Neural progenitor cell (in vitro differentiated cells): ENCODE data around the gene SERP2. TPM values are rescaled to one million over a fixed set of nuclear protein-coding genes. Genes with fewer than 3 reads are reported as not detected.

ENCODE experiments used
- DNase-seq: peaks from one replicate; pipeline ENCODE4 v3.0.0-alpha.2; 2016; ENCODE audit warnings: low spot score
- H2AFZ ChIP-seq: fragments of 200-600 bp; sonication (generic); replicated peaks from 2 replicates; pipeline ENCODE4 v1.6.1; 2016; ENCODE audit warnings: antibody characterized with exemption
- H3F3A ChIP-seq: fragments of 200-600 bp; sonication (generic); 2 replicates; pipeline ENCODE4 v1.6.1; 2016; ENCODE audit warnings: antibody characterized with exemption, low read depth
- H3K27ac ChIP-seq: fragments of 200-600 bp; sonication (generic); 2 replicates; pipeline ENCODE4 v1.5.1; 2016; ENCODE audit warnings: mild to moderate bottlenecking
- H3K27me3 ChIP-seq: fragments of 200-600 bp; sonication (generic); 2 replicates; pipeline ENCODE4 v1.6.1; 2016; ENCODE audit warnings: mild to moderate bottlenecking, moderate library complexity
- H3K36me3 ChIP-seq: fragments of 200-600 bp; sonication (generic); 2 replicates; pipeline ENCODE4 v1.5.1; 2016
- H3K4me1 ChIP-seq: fragments of 200-600 bp; sonication (generic); 2 replicates; pipeline ENCODE4 v1.6.1; 2016; ENCODE audit warnings: mixed run types
- H3K4me2 ChIP-seq: fragments of 200-600 bp; sonication (generic); 2 replicates; pipeline ENCODE4 v1.6.1; 2016
- H3K4me3 ChIP-seq: fragments of 200-600 bp; sonication (generic); 2 replicates; pipeline ENCODE4 v1.5.1; 2016
- H3K79me2 ChIP-seq: fragments of 200-600 bp; sonication (generic); 2 replicates; pipeline ENCODE4 v1.6.1; 2016; ENCODE audit warnings: low read depth
- H3K9ac ChIP-seq: fragments of 200-600 bp; sonication (generic); 2 replicates; pipeline ENCODE4 v1.6.1; 2016
- H3K9me3 ChIP-seq: fragments of 200-600 bp; sonication (generic); 2 replicates; pipeline ENCODE4 v1.5.1; 2016; ENCODE audit warnings: low read depth
- H4K20me1 ChIP-seq: fragments of 200-600 bp; sonication (generic); 2 replicates; pipeline ENCODE4 v1.6.1; 2016; ENCODE audit warnings: low read depth
- H3K27ac Mint-ChIP-seq: 3 replicates; pipeline ENCODE4 v1.8.0; 2021; ENCODE audit warnings: mixed read lengths
- H3K27me3 Mint-ChIP-seq: 2 replicates; pipeline ENCODE4 v1.8.0; 2022; ENCODE audit warnings: low read depth, mild to moderate bottlenecking, inconsistent platforms, moderate library complexity, mixed read lengths; ENCODE audit not compliant: insufficient read depth
- H3K36me3 Mint-ChIP-seq: 3 replicates; pipeline ENCODE4 v1.8.0; 2021; ENCODE audit warnings: mixed read lengths
- H3K4me1 Mint-ChIP-seq: 3 replicates; pipeline ENCODE4 v1.8.0; 2021; ENCODE audit warnings: mixed read lengths
- H3K4me3 Mint-ChIP-seq: 3 replicates; pipeline ENCODE4 v1.8.0; 2021; ENCODE audit warnings: mild to moderate bottlenecking, moderate library complexity, mixed read lengths
- H3K9me3 Mint-ChIP-seq: 3 replicates; pipeline ENCODE4 v1.8.0; 2020; ENCODE audit warnings: mixed read lengths
- EZH2 ChIP-seq: fragments of 200-600 bp; sonication (generic); IDR thresholded peaks from 2 replicates; pipeline ENCODE4 v1.6.1; 2017; ENCODE audit warnings: antibody characterized with exemption, mild to moderate bottlenecking, moderate library complexity
- EZH2phosphoT487 ChIP-seq: fragments of 200-600 bp; sonication (generic); IDR thresholded peaks from 2 replicates; pipeline ENCODE4 v1.6.1; 2017; ENCODE audit warnings: antibody characterized with exemption
- total RNA-seq: library from RNA; depleted of rRNA; stranded (reverse); fragments of >200 nt; gene quantifications from 2 replicates; pipeline ENCODE4 v1.2.3, GENCODE V29; 2015; ENCODE audit warnings: low replicate concordance
- TF ChIP-seq, protein P1 (sequence below): fragments of 200-600 bp; sonication (generic); IDR thresholded peaks from 2 replicates; pipeline ENCODE4 v1.5.1; 2017; ENCODE audit warnings: antibody characterized with exemption, mild to moderate bottlenecking

SERP2 gene
- total RNA-seq, 1 donor from 2014 or later: 8.1 TPM

DNA sequence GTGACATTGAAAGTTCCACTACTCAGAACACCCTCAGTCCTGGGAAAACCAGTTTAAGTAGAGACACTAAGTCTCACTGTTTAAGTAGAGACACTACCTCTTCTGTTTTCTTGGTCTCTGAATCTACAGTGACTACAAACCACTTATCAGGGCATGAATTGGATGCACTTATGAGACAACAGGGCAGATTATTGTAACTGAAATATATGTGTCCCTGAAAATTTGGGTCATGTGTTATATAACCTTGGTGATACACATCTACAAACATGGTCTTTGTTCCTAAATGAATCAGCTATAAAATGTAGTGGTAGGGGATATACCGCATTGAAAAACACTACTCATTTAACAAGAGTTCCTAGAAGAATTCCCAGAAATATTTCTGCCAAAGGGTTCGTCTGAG is 55.7 kb downstream of the SERP2 start:
- H3K36me3 ChIP-seq: peaks cover 14% of the 10 kb centered on the region
- Mint-ChIP-seq H3K4me1 (peaks cover 38% of the 10 kb centered on the region), H3K27me3 (peaks cover 2% of the 10 kb centered on the region), H3K36me3 (peaks cover 20% of the 10 kb centered on the region), H3K9me3 (peaks cover 7% of the 10 kb centered on the region), H3K27ac (no peak overlapping the region), H3K4me3 (no peak overlapping the region)
- no peak overlapping the region for H3K4me3 ChIP-seq
- no peak for DNase-seq
- H3F3A ChIP-seq: peaks cover 33% of the 10 kb centered on the region
- TF ChIP-seq EZH2phosphoT487 (no peak), EZH2 (no peak)
- TF ChIP-seq, protein P1, sequence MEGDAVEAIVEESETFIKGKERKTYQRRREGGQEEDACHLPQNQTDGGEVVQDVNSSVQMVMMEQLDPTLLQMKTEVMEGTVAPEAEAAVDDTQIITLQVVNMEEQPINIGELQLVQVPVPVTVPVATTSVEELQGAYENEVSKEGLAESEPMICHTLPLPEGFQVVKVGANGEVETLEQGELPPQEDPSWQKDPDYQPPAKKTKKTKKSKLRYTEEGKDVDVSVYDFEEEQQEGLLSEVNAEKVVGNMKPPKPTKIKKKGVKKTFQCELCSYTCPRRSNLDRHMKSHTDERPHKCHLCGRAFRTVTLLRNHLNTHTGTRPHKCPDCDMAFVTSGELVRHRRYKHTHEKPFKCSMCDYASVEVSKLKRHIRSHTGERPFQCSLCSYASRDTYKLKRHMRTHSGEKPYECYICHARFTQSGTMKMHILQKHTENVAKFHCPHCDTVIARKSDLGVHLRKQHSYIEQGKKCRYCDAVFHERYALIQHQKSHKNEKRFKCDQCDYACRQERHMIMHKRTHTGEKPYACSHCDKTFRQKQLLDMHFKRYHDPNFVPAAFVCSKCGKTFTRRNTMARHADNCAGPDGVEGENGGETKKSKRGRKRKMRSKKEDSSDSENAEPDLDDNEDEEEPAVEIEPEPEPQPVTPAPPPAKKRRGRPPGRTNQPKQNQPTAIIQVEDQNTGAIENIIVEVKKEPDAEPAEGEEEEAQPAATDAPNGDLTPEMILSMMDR: no peak
- H3K4me1 ChIP-seq: peaks cover 19% of the 10 kb centered on the region
- peaks cover 16% of the 10 kb centered on the region for H3K79me2 ChIP-seq
- no peak overlapping the region for H2AFZ ChIP-seq
- H3K9ac ChIP-seq: no peak overlapping the region
- H3K9me3 ChIP-seq: no peaks in the 10 kb centered on the region
- peaks cover 32% of the 10 kb centered on the region for H4K20me1 ChIP-seq
- no peak overlapping the region for H3K27ac ChIP-seq
- no peaks in the 10 kb centered on the region for H3K27me3 ChIP-seq
- H3K4me2 ChIP-seq: no peak overlapping the region

DNA sequence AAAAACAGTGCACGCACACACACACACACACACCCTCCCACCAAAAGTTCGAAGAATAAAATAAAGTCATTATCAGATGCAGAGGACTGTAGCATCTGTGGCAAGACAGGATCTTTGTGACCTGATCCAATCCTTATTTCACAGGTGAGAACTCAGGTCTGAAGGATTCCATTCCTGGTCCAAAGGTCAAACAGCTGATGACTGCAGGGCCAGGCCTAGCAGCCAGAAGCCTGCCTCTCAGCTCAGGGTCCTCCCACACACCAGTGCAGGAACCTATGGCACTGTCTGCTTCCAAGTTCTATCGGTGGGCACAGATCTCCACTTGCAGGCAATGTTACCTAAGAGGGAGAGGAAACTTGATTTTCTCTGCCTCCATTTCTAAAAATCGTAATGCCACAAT is 57.5 kb downstream of the SERP2 start:
- Histone ChIP-seq H3K36me3 (peaks cover 14% of the 10 kb centered on the region), H3K79me2 (peaks cover 32% of the 10 kb centered on the region), H3F3A (peaks cover 40% of the 10 kb centered on the region), H2AFZ (no peak overlapping the region), H4K20me1 (peaks cover 42% of the 10 kb centered on the region), H3K4me3 (no peak overlapping the region), H3K9ac (no peak overlapping the region), H3K27ac (no peak overlapping the region), H3K27me3 (no peaks in the 10 kb centered on the region), H3K9me3 (no peaks in the 10 kb centered on the region), H3K4me1 (peaks cover 21% of the 10 kb centered on the region), H3K4me2 (no peak overlapping the region)
- DNase-seq: peak; percentile 29
- H3K36me3 Mint-ChIP-seq: peaks cover 30% of the 10 kb centered on the region
- H3K4me1 Mint-ChIP-seq: peaks cover 37% of the 10 kb centered on the region
- H3K27me3 Mint-ChIP-seq: peaks cover 2% of the 10 kb centered on the region
- H3K4me3 Mint-ChIP-seq: no peak overlapping the region
- H3K9me3 Mint-ChIP-seq: peaks cover 6% of the 10 kb centered on the region
- no peak for TF ChIP-seq EZH2phosphoT487
- TF ChIP-seq EZH2: no peak
- TF ChIP-seq, protein P1: no peak
- no peak overlapping the region for H3K27ac Mint-ChIP-seq

DNA sequence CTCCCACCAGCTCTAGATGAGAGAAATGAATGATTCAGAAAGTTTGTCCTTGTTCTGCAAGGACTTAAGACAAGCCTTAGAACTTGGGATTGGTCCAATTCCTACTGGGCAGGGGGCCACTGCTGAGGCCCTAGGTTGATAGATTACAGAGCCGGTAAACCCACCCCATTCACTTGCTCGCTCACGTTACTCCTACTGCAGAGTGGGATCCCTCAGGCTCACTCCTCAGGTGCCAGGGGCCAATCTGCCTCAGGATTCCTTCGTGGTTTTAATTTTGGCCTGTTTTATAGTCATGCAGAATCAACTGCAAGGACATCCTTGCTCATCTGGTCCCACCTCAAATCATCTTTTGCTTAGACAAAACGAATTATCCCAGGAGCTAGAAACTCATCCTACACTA is 59.0 kb downstream of the SERP2 start:
- H3K9me3 ChIP-seq: no peaks in the 10 kb centered on the region
- peaks cover 39% of the 10 kb centered on the region for H3K4me1 Mint-ChIP-seq
- TF ChIP-seq EZH2phosphoT487 (no peak), EZH2 (no peak)
- TF ChIP-seq, protein P1: no peak
- peak overlapping the region; percentile 98 for H3K4me3 Mint-ChIP-seq
- DNase-seq: no peak
- H2AFZ ChIP-seq: no peak overlapping the region
- peaks cover 25% of the 10 kb centered on the region for H3K4me1 ChIP-seq
- peaks cover 49% of the 10 kb centered on the region for H3F3A ChIP-seq
- H3K9ac ChIP-seq: no peak overlapping the region
- H3K79me2 ChIP-seq: peaks cover 42% of the 10 kb centered on the region
- H3K27ac Mint-ChIP-seq: no peak overlapping the region
- H3K27ac ChIP-seq: no peak overlapping the region
- H4K20me1 ChIP-seq: peaks cover 46% of the 10 kb centered on the region
- H3K36me3 ChIP-seq: peaks cover 14% of the 10 kb centered on the region
- H3K4me3 ChIP-seq: peak overlapping the region; percentile 84
- peaks cover 34% of the 10 kb centered on the region for H3K36me3 Mint-ChIP-seq
- H3K4me2 ChIP-seq: peak overlapping the region; percentile 97
- no peaks in the 10 kb centered on the region for H3K27me3 ChIP-seq
- H3K9me3 Mint-ChIP-seq: no peaks in the 10 kb centered on the region
- peaks cover 2% of the 10 kb centered on the region for H3K27me3 Mint-ChIP-seq
